WTC11 (cell line): ENCODE results near the gene STXBP1. TPM values are rescaled to one million over a fixed set of nuclear protein-coding genes. Genes with fewer than 3 reads are reported as not detected.

ENCODE experiments used
- ATAC-seq: fragments of 200-7000 bp; cut with Tn5 transposase; 2 replicates; pipeline ENCODE4 v1.10.0; 2021; ENCODE audit warnings: mild to moderate bottlenecking, moderate library complexity
- CTCF ChIA-PET: fragments of 300-600 bp; sonication (Branson Sonifier 250); formaldehyde crosslinking; loops from one replicate; lab custom pipeline; 2021; ENCODE audit warnings: antibody characterized with exemption; lab: Charles Lee
- POLR2A ChIA-PET: fragments of 350-600 bp; sonication (Branson Sonifier 250); formaldehyde crosslinking; loops from one replicate; lab custom pipeline; 2021; ENCODE audit warnings: antibody characterized with exemption; lab: Charles Lee
- DNase-seq: peaks from one replicate; pipeline ENCODE4 v3.0.0; 2021; ENCODE audit warnings: low spot score
- H3K27ac Mint-ChIP-seq: 2 replicates; pipeline ENCODE4 v1.8.0; 2021; ENCODE audit warnings: mixed read lengths
- H3K27me3 Mint-ChIP-seq: 2 replicates; pipeline ENCODE4 v1.8.0; 2021; ENCODE audit warnings: low read depth, mild to moderate bottlenecking, moderate library complexity, mixed read lengths
- H3K36me3 Mint-ChIP-seq: 2 replicates; pipeline ENCODE4 v1.8.0; 2021; ENCODE audit warnings: mixed read lengths
- H3K4me1 Mint-ChIP-seq: 2 replicates; pipeline ENCODE4 v1.8.0; 2022; ENCODE audit warnings: mixed read lengths
- H3K4me3 Mint-ChIP-seq: 2 replicates; pipeline ENCODE4 v1.8.0; 2021; ENCODE audit warnings: mild to moderate bottlenecking, moderate library complexity, mixed read lengths
- H3K9me3 Mint-ChIP-seq: 2 replicates; pipeline ENCODE4 v1.8.0; 2021; ENCODE audit warnings: mixed read lengths
- CBFB ChIP-seq: sonication (generic); formaldehyde crosslinking; IDR thresholded peaks from 2 replicates; pipeline ENCODE4 v1.8.1; 2022; ENCODE audit warnings: mild to moderate bottlenecking, low read depth, missing genetic modification reagents
- CREM ChIP-seq: sonication (generic); formaldehyde crosslinking; IDR thresholded peaks from 2 replicates; pipeline ENCODE4 v1.8.1; 2022; ENCODE audit warnings: mild to moderate bottlenecking, missing genetic modification reagents, moderate library complexity
- FOXK1 ChIP-seq: sonication (generic); formaldehyde crosslinking; IDR thresholded peaks from 2 replicates; pipeline ENCODE4 v1.8.0; 2022; ENCODE audit warnings: mild to moderate bottlenecking, moderate library complexity, missing genetic modification reagents
- FOXP1 ChIP-seq: sonication (generic); formaldehyde crosslinking; IDR thresholded peaks from 2 replicates; pipeline ENCODE4 v1.8.0; 2022; ENCODE audit warnings: missing genetic modification reagents, mild to moderate bottlenecking, moderate library complexity, borderline replicate concordance
- IRF2 ChIP-seq: sonication (generic); formaldehyde crosslinking; IDR thresholded peaks from 2 replicates; pipeline ENCODE4 v1.8.0; 2022; ENCODE audit warnings: low read depth, missing genetic modification reagents, borderline replicate concordance
- JUN ChIP-seq: sonication (generic); formaldehyde crosslinking; IDR thresholded peaks from 2 replicates; pipeline ENCODE4 v1.8.0; 2023; ENCODE audit warnings: mild to moderate bottlenecking, missing genetic modification reagents
- MXD4 ChIP-seq: fragments of 250-450 bp; sonication (Bioruptor Pico); IDR thresholded peaks from 2 replicates; pipeline ENCODE4 v1.8.0; 2021; ENCODE audit warnings: mild to moderate bottlenecking, moderate library complexity, borderline replicate concordance
- NFYB ChIP-seq: sonication (generic); formaldehyde crosslinking; conservative IDR thresholded peaks from 2 replicates; pipeline ENCODE4 v1.8.0; 2022; ENCODE audit warnings: low read depth, missing genetic modification reagents
- PRRX2 ChIP-seq: fragments of 250-450 bp; sonication (Bioruptor Pico); IDR thresholded peaks from 2 replicates; pipeline ENCODE4 v1.8.0; 2021; ENCODE audit warnings: mild to moderate bottlenecking
- RELA ChIP-seq: sonication (generic); formaldehyde crosslinking; IDR thresholded peaks from 2 replicates; pipeline ENCODE4 v1.8.1; 2022; ENCODE audit warnings: missing genetic modification reagents, mild to moderate bottlenecking, borderline replicate concordance
- SP1 ChIP-seq: sonication (generic); formaldehyde crosslinking; conservative IDR thresholded peaks from 2 replicates; pipeline ENCODE4 v1.8.1; 2022; ENCODE audit warnings: missing genetic modification reagents
- TCF7 ChIP-seq: sonication (generic); formaldehyde crosslinking; IDR thresholded peaks from 2 replicates; pipeline ENCODE4 v1.8.0; 2022; ENCODE audit warnings: mild to moderate bottlenecking, low read depth, missing genetic modification reagents, moderate library complexity
- TP53 ChIP-seq: sonication (generic); formaldehyde crosslinking; IDR thresholded peaks from 2 replicates; pipeline ENCODE4 v1.8.1; 2023; ENCODE audit warnings: mild to moderate bottlenecking, missing genetic modification reagents
- ZBTB21 ChIP-seq: sonication (generic); formaldehyde crosslinking; IDR thresholded peaks from 2 replicates; pipeline ENCODE4 v1.8.1; 2023; ENCODE audit warnings: mild to moderate bottlenecking, missing genetic modification reagents, borderline replicate concordance
- ZNF219 ChIP-seq: sonication (generic); formaldehyde crosslinking; IDR thresholded peaks from 2 replicates; pipeline ENCODE4 v1.8.0; 2023; ENCODE audit warnings: missing genetic modification reagents, mild to moderate bottlenecking, borderline replicate concordance
- ZNF263 ChIP-seq: sonication (generic); formaldehyde crosslinking; IDR thresholded peaks from 2 replicates; pipeline ENCODE4 v1.8.1; 2022; ENCODE audit warnings: low read depth, mild to moderate bottlenecking, moderate library complexity, missing genetic modification reagents
- ZNF416 ChIP-seq: fragments of 250-450 bp; sonication (Bioruptor Pico); IDR thresholded peaks from 2 replicates; pipeline ENCODE4 v1.9.0; 2021; ENCODE audit warnings: mild to moderate bottlenecking, inconsistent platforms
- total RNA-seq: library from RNA; stranded (reverse); gene quantifications from 3 replicates; pipeline ENCODE4 v1.2.3, GENCODE V29; 2021
- TF ChIP-seq, protein P1 (sequence below): fragments of 250-450 bp; sonication (Bioruptor Pico); IDR thresholded peaks from 2 replicates; pipeline ENCODE4 v1.9.0; 2021; ENCODE audit warnings: mild to moderate bottlenecking
- TF ChIP-seq, protein P2 (sequence below): sonication (generic); formaldehyde crosslinking; IDR thresholded peaks from 2 replicates; pipeline ENCODE4 v1.8.1; 2023; ENCODE audit warnings: mild to moderate bottlenecking, missing genetic modification reagents
- TF ChIP-seq, protein P3 (sequence below): sonication (generic); formaldehyde crosslinking; IDR thresholded peaks from 2 replicates; pipeline ENCODE4 v1.8.0; 2022; ENCODE audit warnings: mild to moderate bottlenecking, missing genetic modification reagents
- TF ChIP-seq, protein P4 (sequence below): sonication (generic); formaldehyde crosslinking; IDR thresholded peaks from 2 replicates; pipeline ENCODE4 v1.8.0; 2023; ENCODE audit warnings: missing genetic modification reagents
- TF ChIP-seq, protein P5 (sequence below): sonication (generic); formaldehyde crosslinking; IDR thresholded peaks from 2 replicates; pipeline ENCODE4 v1.8.1; 2023; ENCODE audit warnings: mild to moderate bottlenecking, moderate library complexity, missing genetic modification reagents

The STXBP1 gene
- total RNA-seq, 1 experiment from 2014 or later = 37.1 TPM

DNA sequence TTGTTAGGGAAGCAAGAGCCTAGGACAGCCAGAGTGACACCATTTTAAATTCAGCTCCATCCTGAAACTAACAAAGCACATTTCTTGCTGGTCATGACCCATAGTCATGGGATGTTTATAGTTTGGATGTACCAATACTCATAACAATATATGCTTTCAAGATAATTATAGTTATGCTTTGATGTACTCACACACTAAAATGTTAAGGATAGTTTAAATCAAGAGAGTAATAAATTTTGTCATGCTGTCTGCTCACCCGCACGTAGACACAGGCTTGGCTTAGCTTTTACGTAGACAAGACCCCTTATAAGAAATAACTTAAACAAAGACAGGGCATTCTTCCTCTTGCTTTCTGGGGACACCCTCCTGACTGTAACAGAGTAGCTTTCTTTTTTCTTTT, 8.9 kb upstream of the STXBP1 start:
- Mint-ChIP-seq H3K27ac (no peak overlapping the region), H3K4me1 (peaks cover 22% of the 10 kb centered on the region), H3K36me3 (no peaks in the 10 kb centered on the region), H3K27me3 (no peaks in the 10 kb centered on the region), H3K4me3 (no peak overlapping the region), H3K9me3 (no peaks in the 10 kb centered on the region)
- DNase-seq (no peak), ATAC-seq (no peak)
- ChIA-PET CTCF (interaction anchor here (0.5 to 2.3 kb wide), 7 partner anchors 8 to 433 kb away, joined by 3 to 7 read pairs (median 3); partner anchors contain the start of genes STXBP1 and TOR2A), POLR2A (interaction anchor here (1.2 kb wide), 1 partner anchor 59 kb away, joined by 6 read pairs; no protein-coding TSS in a partner anchor)
- TF ChIP-seq NFYB (no peak), CBFB (no peak)
- TF ChIP-seq, protein P1, sequence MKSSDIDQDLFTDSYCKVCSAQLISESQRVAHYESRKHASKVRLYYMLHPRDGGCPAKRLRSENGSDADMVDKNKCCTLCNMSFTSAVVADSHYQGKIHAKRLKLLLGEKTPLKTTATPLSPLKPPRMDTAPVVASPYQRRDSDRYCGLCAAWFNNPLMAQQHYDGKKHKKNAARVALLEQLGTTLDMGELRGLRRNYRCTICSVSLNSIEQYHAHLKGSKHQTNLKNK = no peak

DNA sequence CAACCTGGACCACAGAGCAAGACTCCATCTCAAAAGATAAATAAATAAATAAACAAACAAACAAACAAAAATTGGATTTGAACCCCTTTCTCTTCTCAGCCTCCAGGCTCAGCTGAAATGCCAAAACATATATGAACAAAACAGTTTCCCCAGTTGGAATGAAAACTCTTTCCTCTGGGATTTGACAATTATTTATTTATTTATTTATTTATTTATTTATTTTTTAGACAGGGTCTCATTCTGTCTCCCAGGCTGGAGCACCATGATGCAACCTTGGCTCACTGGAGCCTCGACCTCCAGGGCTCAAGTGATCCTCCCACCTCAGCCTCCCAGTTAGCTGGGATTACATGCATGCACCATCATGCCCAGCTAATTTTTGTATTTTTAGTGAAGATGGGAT, 6.0 kb upstream of the STXBP1 start:
- TF ChIP-seq JUN (CRISPR knock-in tag) = no peak
- no peak for TF ChIP-seq MXD4 (CRISPR knock-in tag)
- no peak for TF ChIP-seq IRF2 (CRISPR knock-in tag)
- no peak for TF ChIP-seq FOXP1 (CRISPR knock-in tag)
- TF ChIP-seq ZNF263 (CRISPR knock-in tag) = no peak
- TF ChIP-seq, protein P1 = no peak
- H3K27ac Mint-ChIP-seq = no peak overlapping the region
- H3K36me3 Mint-ChIP-seq = no peaks in the 10 kb centered on the region
- no peak for DNase-seq
- ATAC-seq = no peak
- peaks cover 25% of the 10 kb centered on the region for H3K27me3 Mint-ChIP-seq
- no peak overlapping the region for H3K4me3 Mint-ChIP-seq
- CTCF ChIA-PET = no interaction called here
- POLR2A ChIA-PET = no interaction called here
- peaks cover 17% of the 10 kb centered on the region for H3K4me1 Mint-ChIP-seq
- no peaks in the 10 kb centered on the region for H3K9me3 Mint-ChIP-seq

DNA sequence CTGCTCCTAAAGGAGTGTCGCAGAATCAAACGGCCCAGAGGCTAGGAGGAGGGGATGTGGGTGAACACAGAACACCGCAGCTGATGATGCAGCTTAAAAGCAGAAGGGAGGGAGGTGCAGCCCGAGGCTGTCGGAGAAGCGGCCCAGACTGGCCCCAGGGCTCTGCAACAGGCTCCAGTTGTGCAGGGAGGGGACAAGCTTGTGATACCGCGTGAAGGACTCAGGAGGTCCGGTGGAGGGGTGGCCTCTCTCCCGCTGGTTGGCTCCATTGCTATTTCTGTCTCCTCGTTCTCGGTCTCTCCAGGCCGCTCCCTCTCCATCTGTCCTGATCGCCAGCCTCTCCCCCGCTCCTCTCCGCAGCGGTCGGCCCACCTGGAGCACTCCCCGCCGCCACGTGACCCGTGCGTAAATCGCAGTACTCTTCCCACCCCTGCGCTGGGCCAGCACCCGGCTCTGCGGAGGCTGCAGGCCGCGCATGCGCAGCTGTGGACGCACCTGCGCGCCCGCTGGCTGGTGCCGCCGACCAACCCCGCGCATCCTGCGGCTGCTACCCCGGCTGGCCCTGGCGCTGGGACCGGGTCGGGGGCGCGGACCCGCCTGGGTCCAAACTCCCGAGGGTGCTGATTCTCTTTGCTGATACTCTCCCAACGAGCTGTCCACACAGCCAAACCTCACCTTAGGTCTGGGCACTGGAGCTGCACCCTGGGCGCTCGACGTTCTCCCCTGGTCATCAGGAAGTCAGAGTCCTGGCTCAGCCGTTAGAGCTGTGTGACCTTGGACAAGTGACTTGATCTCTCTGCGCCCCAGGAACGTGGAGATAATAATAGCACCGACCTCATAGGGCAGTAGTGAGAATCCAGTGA, 3.7 kb upstream of the STXBP1 start:
- ATAC-seq (peak; percentile 69), DNase-seq (peak; percentile 90)
- Mint-ChIP-seq H3K36me3 (no peaks in the 10 kb centered on the region), H3K4me3 (peak overlapping the region; percentile 76), H3K27me3 (peaks cover 34% of the 10 kb centered on the region), H3K4me1 (peaks cover 25% of the 10 kb centered on the region), H3K9me3 (no peaks in the 10 kb centered on the region), H3K27ac (peak overlapping the region; percentile 74)
- ChIA-PET CTCF (interaction anchor here (0.5 to 5.0 kb wide), 15 partner anchors 9 to 262 kb away, joined by 3 to 29 read pairs (median 4); partner anchors contain the start of gene TOR2A), POLR2A (interaction anchor here (0.5 to 1.3 kb wide), 4 partner anchors 16 to 308 kb away, joined by 3 to 4 read pairs (median 4); partner anchors contain the start of genes LRSAM1, RPL12 and ST6GALNAC4)
- no peak for TF ChIP-seq PRRX2 (CRISPR knock-in tag)
- 0 out of 2 replicates have a peak, but pooled peaks have one; percentile 65 for TF ChIP-seq CBFB
- TF ChIP-seq ZNF263 (CRISPR knock-in tag) = peak; percentile 99
- peak; percentile 69; the same call in 1 of the 2 replicates for TF ChIP-seq CREM
- 0 out of 2 replicates have a peak, but pooled peaks have one; percentile 21 for TF ChIP-seq NFYB
- TF ChIP-seq, protein P2, sequence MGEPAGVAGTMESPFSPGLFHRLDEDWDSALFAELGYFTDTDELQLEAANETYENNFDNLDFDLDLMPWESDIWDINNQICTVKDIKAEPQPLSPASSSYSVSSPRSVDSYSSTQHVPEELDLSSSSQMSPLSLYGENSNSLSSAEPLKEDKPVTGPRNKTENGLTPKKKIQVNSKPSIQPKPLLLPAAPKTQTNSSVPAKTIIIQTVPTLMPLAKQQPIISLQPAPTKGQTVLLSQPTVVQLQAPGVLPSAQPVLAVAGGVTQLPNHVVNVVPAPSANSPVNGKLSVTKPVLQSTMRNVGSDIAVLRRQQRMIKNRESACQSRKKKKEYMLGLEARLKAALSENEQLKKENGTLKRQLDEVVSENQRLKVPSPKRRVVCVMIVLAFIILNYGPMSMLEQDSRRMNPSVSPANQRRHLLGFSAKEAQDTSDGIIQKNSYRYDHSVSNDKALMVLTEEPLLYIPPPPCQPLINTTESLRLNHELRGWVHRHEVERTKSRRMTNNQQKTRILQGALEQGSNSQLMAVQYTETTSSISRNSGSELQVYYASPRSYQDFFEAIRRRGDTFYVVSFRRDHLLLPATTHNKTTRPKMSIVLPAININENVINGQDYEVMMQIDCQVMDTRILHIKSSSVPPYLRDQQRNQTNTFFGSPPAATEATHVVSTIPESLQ (CRISPR knock-in tag) = no peak
- TF ChIP-seq ZNF219 (CRISPR knock-in tag) = no peak
- TF ChIP-seq, protein P3, sequence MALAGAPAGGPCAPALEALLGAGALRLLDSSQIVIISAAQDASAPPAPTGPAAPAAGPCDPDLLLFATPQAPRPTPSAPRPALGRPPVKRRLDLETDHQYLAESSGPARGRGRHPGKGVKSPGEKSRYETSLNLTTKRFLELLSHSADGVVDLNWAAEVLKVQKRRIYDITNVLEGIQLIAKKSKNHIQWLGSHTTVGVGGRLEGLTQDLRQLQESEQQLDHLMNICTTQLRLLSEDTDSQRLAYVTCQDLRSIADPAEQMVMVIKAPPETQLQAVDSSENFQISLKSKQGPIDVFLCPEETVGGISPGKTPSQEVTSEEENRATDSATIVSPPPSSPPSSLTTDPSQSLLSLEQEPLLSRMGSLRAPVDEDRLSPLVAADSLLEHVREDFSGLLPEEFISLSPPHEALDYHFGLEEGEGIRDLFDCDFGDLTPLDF (CRISPR knock-in tag) = 0 out of 2 replicates have a peak, but pooled peaks have one; percentile 51
- TF ChIP-seq ZNF416 (CRISPR knock-in tag) = no peak
- TF ChIP-seq, protein P4, sequence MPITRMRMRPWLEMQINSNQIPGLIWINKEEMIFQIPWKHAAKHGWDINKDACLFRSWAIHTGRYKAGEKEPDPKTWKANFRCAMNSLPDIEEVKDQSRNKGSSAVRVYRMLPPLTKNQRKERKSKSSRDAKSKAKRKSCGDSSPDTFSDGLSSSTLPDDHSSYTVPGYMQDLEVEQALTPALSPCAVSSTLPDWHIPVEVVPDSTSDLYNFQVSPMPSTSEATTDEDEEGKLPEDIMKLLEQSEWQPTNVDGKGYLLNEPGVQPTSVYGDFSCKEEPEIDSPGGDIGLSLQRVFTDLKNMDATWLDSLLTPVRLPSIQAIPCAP (CRISPR knock-in tag) = peak; percentile 89
- TF ChIP-seq TP53 = peak; percentile 84; the same call in 1 of the 2 replicates
- TF ChIP-seq TCF7 (CRISPR knock-in tag) = peak; percentile 77; the same call in 1 of the 2 replicates
- TF ChIP-seq, protein P1 = no peak
- peak; percentile 98 for TF ChIP-seq FOXP1 (CRISPR knock-in tag)
- no peak for TF ChIP-seq RELA (CRISPR knock-in tag)
- no peak for TF ChIP-seq MXD4 (CRISPR knock-in tag)
- peak; percentile 91 for TF ChIP-seq SP1 (CRISPR knock-in tag)
- peak; percentile 87; the same call in 1 of the 2 replicates for TF ChIP-seq ZBTB21 (CRISPR knock-in tag)
- TF ChIP-seq, protein P5, sequence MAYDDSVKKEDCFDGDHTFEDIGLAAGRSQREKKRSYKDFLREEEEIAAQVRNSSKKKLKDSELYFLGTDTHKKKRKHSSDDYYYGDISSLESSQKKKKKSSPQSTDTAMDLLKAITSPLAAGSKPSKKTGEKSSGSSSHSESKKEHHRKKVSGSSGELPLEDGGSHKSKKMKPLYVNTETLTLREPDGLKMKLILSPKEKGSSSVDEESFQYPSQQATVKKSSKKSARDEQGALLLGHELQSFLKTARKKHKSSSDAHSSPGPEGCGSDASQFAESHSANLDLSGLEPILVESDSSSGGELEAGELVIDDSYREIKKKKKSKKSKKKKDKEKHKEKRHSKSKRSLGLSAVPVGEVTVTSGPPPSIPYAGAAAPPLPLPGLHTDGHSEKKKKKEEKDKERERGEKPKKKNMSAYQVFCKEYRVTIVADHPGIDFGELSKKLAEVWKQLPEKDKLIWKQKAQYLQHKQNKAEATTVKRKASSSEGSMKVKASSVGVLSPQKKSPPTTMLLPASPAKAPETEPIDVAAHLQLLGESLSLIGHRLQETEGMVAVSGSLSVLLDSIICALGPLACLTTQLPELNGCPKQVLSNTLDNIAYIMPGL = peak; percentile 86
- TF ChIP-seq FOXK1 (CRISPR knock-in tag) = peak; percentile 96
